ENCODE results near the gene NAP1L4. TPM values are rescaled to one million over a fixed set of nuclear protein-coding genes. Genes with fewer than 3 reads are reported as not detected.

Gene NAP1L4
- total RNA-seq, 2 experiments from 2014 or later, result 261 to 263 TPM

- peaks cover 38% of the 10 kb centered on the region for H3K36me3 Mint-ChIP-seq
- peak overlapping the region; percentile 99 for H3K4me3 Mint-ChIP-seq
- no peaks in the 10 kb centered on the region for H3K27me3 Mint-ChIP-seq
- DNase-seq, result peak; percentile 72
- POLR2A ChIA-PET, result interaction anchor here (0.6 to 4.8 kb wide), 12 partner anchors 11 to 588 kb away, joined by 3 to 53 read pairs (median 6); partner anchors contain the start of genes PHLDA2 and ZNF195
- no peaks in the 10 kb centered on the region for H3K9me3 Mint-ChIP-seq
- peaks cover 38% of the 10 kb centered on the region for H3K4me1 Mint-ChIP-seq (ENCODE audit: low read depth)
- peak overlapping the region; percentile 100 for H3K27ac Mint-ChIP-seq
- intact Hi-C loops (cut with micrococcal nuclease), result loop anchor here (1.0 to 2.0 kb wide), 4 partner anchors 16 to 432 kb away; partner anchors contain the start of gene CARS1
- CTCF ChIA-PET, result interaction anchor here (0.9 to 2.8 kb wide), 5 partner anchors 15 to 101 kb away, joined by 4 to 24 read pairs (median 7); no protein-coding TSS in a partner anchor
Measured at GRCh38 chr11:2990617-2991451, 1.3 kb downstream of the NAP1L4 start.

GRCh38 chr11:2989551-2989950 lies 2.6 kb downstream of the NAP1L4 start:
- Mint-ChIP-seq H3K9me3 (no peaks in the 10 kb centered on the region), H3K4me1 (ENCODE audit: low read depth) (peaks cover 46% of the 10 kb centered on the region), H3K27me3 (no peaks in the 10 kb centered on the region), H3K36me3 (peaks cover 39% of the 10 kb centered on the region), H3K27ac (peak overlapping the region; percentile 100), H3K4me3 (peak overlapping the region; percentile 99)
- CTCF ChIA-PET, result interaction anchor here (0.9 to 2.8 kb wide), 8 partner anchors 9 to 102 kb away, joined by 3 to 24 read pairs (median 6); no protein-coding TSS in a partner anchor
- DNase-seq, result no peak
- POLR2A ChIA-PET, result interaction anchor here (0.8 to 4.8 kb wide), 12 partner anchors 9 to 97 kb away, joined by 3 to 53 read pairs (median 5); partner anchors contain the start of genes CARS1 and PHLDA2
- intact Hi-C loops (cut with micrococcal nuclease), result loop anchor here (2.0 kb wide), 3 partner anchors 39 to 807 kb away; partner anchors contain the start of gene NUP98

- no peak for DNase-seq
- intact Hi-C loops (cut with micrococcal nuclease), result loop anchor here (2.0 kb wide), 3 partner anchors 38 to 808 kb away; partner anchors contain the start of gene NUP98
- Mint-ChIP-seq H3K27ac (peak overlapping the region; percentile 100), H3K27me3 (no peaks in the 10 kb centered on the region), H3K4me1 (ENCODE audit: low read depth) (peaks cover 51% of the 10 kb centered on the region), H3K36me3 (peaks cover 41% of the 10 kb centered on the region), H3K9me3 (no peaks in the 10 kb centered on the region), H3K4me3 (peak overlapping the region; percentile 99)
- ChIA-PET CTCF (interaction anchor here (0.6 to 2.8 kb wide), 9 partner anchors 8 to 388 kb away, joined by 3 to 24 read pairs (median 5); no protein-coding TSS in a partner anchor), POLR2A (interaction anchor here (0.8 to 4.8 kb wide), 9 partner anchors 8 to 97 kb away, joined by 3 to 53 read pairs (median 5); partner anchors contain the start of genes CARS1 and PHLDA2)
Measured at GRCh38 chr11:2989006-2989405, 3.1 kb downstream of the NAP1L4 start.

GRCh38 chr11:2987881-2988861 lies 4.0 kb downstream of the NAP1L4 start:
- Mint-ChIP-seq H3K36me3 (peaks cover 46% of the 10 kb centered on the region), H3K4me1 (ENCODE audit: low read depth) (peaks cover 59% of the 10 kb centered on the region), H3K27me3 (no peaks in the 10 kb centered on the region), H3K27ac (peak overlapping the region; percentile 100), H3K4me3 (peak overlapping the region; percentile 99), H3K9me3 (no peaks in the 10 kb centered on the region)
- peak; percentile 71 for DNase-seq
- intact Hi-C loops (cut with micrococcal nuclease), result loop anchor here (2.0 kb wide), 3 partner anchors 37 to 809 kb away; partner anchors contain the start of gene NUP98
- ChIA-PET CTCF (interaction anchor here (0.6 to 2.8 kb wide), 7 partner anchors 8 to 388 kb away, joined by 3 to 24 read pairs (median 4); no protein-coding TSS in a partner anchor), POLR2A (interaction anchor here (1.2 to 4.8 kb wide), 6 partner anchors 13 to 96 kb away, joined by 3 to 53 read pairs (median 9); partner anchors contain the start of genes CARS1 and PHLDA2)

- DNase-seq, result no peak
- H3K4me1 Mint-ChIP-seq (ENCODE audit: low read depth), result peaks cover 63% of the 10 kb centered on the region
- H3K36me3 Mint-ChIP-seq, result peaks cover 26% of the 10 kb centered on the region
- intact Hi-C loops (cut with micrococcal nuclease), result no loop called here
- no peaks in the 10 kb centered on the region for H3K27me3 Mint-ChIP-seq
- POLR2A ChIA-PET, result interaction anchor here (0.6 kb wide), 1 partner anchor 22 kb away, joined by 3 read pairs; no protein-coding TSS in a partner anchor
- H3K27ac Mint-ChIP-seq, result peak overlapping the region; percentile 67
- CTCF ChIA-PET, result interaction anchor here (0.8 kb wide), 1 partner anchor 9 kb away, joined by 3 read pairs; no protein-coding TSS in a partner anchor
- no peak overlapping the region for H3K4me3 Mint-ChIP-seq
- H3K9me3 Mint-ChIP-seq, result no peaks in the 10 kb centered on the region
Measured at GRCh38 chr11:2983908-2984307, 8.2 kb downstream of the NAP1L4 start.

GRCh38 chr11:2982214-2982613 lies 9.9 kb downstream of the NAP1L4 start:
- no peaks in the 10 kb centered on the region for H3K9me3 Mint-ChIP-seq
- ChIA-PET POLR2A (interaction anchor here (0.7 kb wide), 1 partner anchor 15 kb away, joined by 4 read pairs; no protein-coding TSS in a partner anchor), CTCF (no interaction called here)
- intact Hi-C loops (cut with micrococcal nuclease), result no loop called here
- H3K27ac Mint-ChIP-seq, result no peak overlapping the region
- DNase-seq, result no peak
- H3K36me3 Mint-ChIP-seq, result peaks cover 30% of the 10 kb centered on the region
- H3K27me3 Mint-ChIP-seq, result no peaks in the 10 kb centered on the region
- peaks cover 57% of the 10 kb centered on the region for H3K4me1 Mint-ChIP-seq (ENCODE audit: low read depth)
- H3K4me3 Mint-ChIP-seq, result no peak overlapping the region

- Mint-ChIP-seq H3K27ac (no peak overlapping the region), H3K4me3 (no peak overlapping the region), H3K9me3 (no peaks in the 10 kb centered on the region), H3K4me1 (ENCODE audit: low read depth) (peaks cover 50% of the 10 kb centered on the region), H3K27me3 (no peaks in the 10 kb centered on the region), H3K36me3 (peaks cover 33% of the 10 kb centered on the region)
- ChIA-PET CTCF (interaction anchor here (0.6 to 1.0 kb wide), 3 partner anchors 8 to 943 kb away, joined by 3 read pairs; partner anchors contain the start of gene NAP1L4), POLR2A (interaction anchor here (1.0 to 1.1 kb wide), 3 partner anchors 8 to 11 kb away, joined by 3 read pairs; partner anchors contain the start of gene NAP1L4)
- intact Hi-C loops (cut with micrococcal nuclease), result no loop called here
- no peak for DNase-seq
Measured at GRCh38 chr11:2981130-2981529, 11.0 kb downstream of the NAP1L4 start.

- Mint-ChIP-seq H3K4me1 (ENCODE audit: low read depth) (peaks cover 52% of the 10 kb centered on the region), H3K4me3 (no peak overlapping the region), H3K36me3 (peaks cover 39% of the 10 kb centered on the region), H3K27me3 (no peaks in the 10 kb centered on the region), H3K27ac (no peak overlapping the region), H3K9me3 (no peaks in the 10 kb centered on the region)
- POLR2A ChIA-PET, result interaction anchor here (0.9 to 1.1 kb wide), 5 partner anchors 8 to 47 kb away, joined by 3 read pairs; partner anchors contain the start of gene NAP1L4
- DNase-seq, result no peak
- CTCF ChIA-PET, result interaction anchor here (0.7 to 1.0 kb wide), 2 partner anchors 9 to 12 kb away, joined by 3 read pairs; partner anchors contain the start of gene NAP1L4
- intact Hi-C loops (cut with micrococcal nuclease), result no loop called here
Measured at GRCh38 chr11:2980168-2980840, 11.8 kb downstream of the NAP1L4 start.

- no peaks in the 10 kb centered on the region for H3K9me3 Mint-ChIP-seq
- peaks cover 56% of the 10 kb centered on the region for H3K36me3 Mint-ChIP-seq
- intact Hi-C loops (cut with micrococcal nuclease), result loop anchor here (5.0 kb wide), 2 partner anchors 35 to 115 kb away; no protein-coding TSS in a partner anchor
- H3K27me3 Mint-ChIP-seq, result no peaks in the 10 kb centered on the region
- no peak overlapping the region for H3K27ac Mint-ChIP-seq
- no peak overlapping the region for H3K4me3 Mint-ChIP-seq
- DNase-seq, result no peak
- ChIA-PET CTCF (interaction anchor here (2.7 kb wide), 2 partner anchors 13 to 37 kb away, joined by 9 to 24 read pairs; no protein-coding TSS in a partner anchor), POLR2A (no interaction called here)
- peaks cover 36% of the 10 kb centered on the region for H3K4me1 Mint-ChIP-seq (ENCODE audit: low read depth)
Measured at GRCh38 chr11:2977113-2977512, 15.0 kb downstream of the NAP1L4 start.

GRCh38 chr11:2976294-2977063 lies 15.7 kb downstream of the NAP1L4 start:
- DNase-seq, result no peak
- Mint-ChIP-seq H3K9me3 (no peaks in the 10 kb centered on the region), H3K27me3 (no peaks in the 10 kb centered on the region), H3K36me3 (peaks cover 56% of the 10 kb centered on the region), H3K27ac (peak overlapping the region; percentile 35), H3K4me3 (no peak overlapping the region), H3K4me1 (ENCODE audit: low read depth) (peaks cover 31% of the 10 kb centered on the region)
- ChIA-PET CTCF (interaction anchor here (0.7 to 2.7 kb wide), 13 partner anchors 10 to 114 kb away, joined by 3 to 28 read pairs (median 6); no protein-coding TSS in a partner anchor), POLR2A (interaction anchor here (1.0 to 3.9 kb wide), 2 partner anchors 13 to 16 kb away, joined by 5 to 27 read pairs; partner anchors contain the start of gene NAP1L4)
- intact Hi-C loops (cut with micrococcal nuclease), result loop anchor here (5.0 kb wide), 2 partner anchors 36 to 116 kb away; no protein-coding TSS in a partner anchor

All from activated CD4-positive, alpha-beta memory T cell treated with anti-CD3 and anti-CD28 coated beads for 36 hours (primary cell).